Sigmoid colon (tissue), 7 donors: ENCODE measurements around the gene CD164L2. TPM values are rescaled to one million over a fixed set of nuclear protein-coding genes. Genes with fewer than 3 reads are reported as not detected.

Experiments used
- DNase-seq: peaks from one replicate; pipeline ENCODE4 v3.0.0-alpha.2; 2019
- H3K27ac ChIP-seq, 4 donors: fragments of 200-600 bp; sonication (generic); one replicate each; pipeline ENCODE4 v1.5.1; 2016 to 2019; ENCODE audit warnings: mild to moderate bottlenecking in 1 of 4
- H3K27me3 ChIP-seq, 3 donors: fragments of 200-600 bp; sonication (generic); one replicate each; pipeline ENCODE4 v1.5.1; 2019; ENCODE audit warnings: mild to moderate bottlenecking in 1 of 3
- H3K36me3 ChIP-seq, 4 donors: fragments of 200-600 bp; sonication (generic); one replicate each; pipeline ENCODE4 v1.5.1; 2016 to 2019
- H3K4me1 ChIP-seq, 4 donors: fragments of 200-600 bp; sonication (generic); one replicate each; pipeline ENCODE4 v1.5.1; 2017 to 2019
- H3K4me3 ChIP-seq, 4 donors: fragments of 200-600 bp; sonication (generic); one replicate each; pipeline ENCODE4 v1.5.1; 2017 to 2019; ENCODE audit warnings: mild to moderate bottlenecking in 2 of 4, moderate library complexity in 1 of 4
- H3K9me3 ChIP-seq, 4 donors: fragments of 200-600 bp in 3 of 4; sonication (generic) in 3 of 4; one replicate each; pipeline versions ENCODE4 v1.5.1 to v1.6.1; 2013 to 2019
- EP300 ChIP-seq, 4 donors: sonication (generic); formaldehyde crosslinking; IDR thresholded peaks; one replicate each; pipeline ENCODE4 v1.6.1; 2017; ENCODE audit warnings: antibody characterized with exemption in 4 of 4
- POLR2A ChIP-seq, 2 donors: fragments of 450-650 bp; IDR thresholded peaks; one replicate each; pipeline ENCODE4 v1.6.1; 2016; ENCODE audit warnings: antibody characterized with exemption in 2 of 2, mild to moderate bottlenecking in 2 of 2, moderate library complexity in 2 of 2
- POLR2AphosphoS5 ChIP-seq, 4 donors: sonication (generic); formaldehyde crosslinking; IDR thresholded peaks; one replicate each; pipeline ENCODE4 v1.6.1; 2017; ENCODE audit warnings: antibody characterized with exemption in 4 of 4
- WGBS, 2 donors: extraction: QIAGEN DNeasy Blood & Tissue Kit; methylation state at CpG; one replicate each; pipeline ENCODE4 v1.1.7; 2013; 5-methylcytosine and 5-hydroxymethylcytosine counted together
- intact Hi-C: fragments of 100-400 bp; cut with DNase I; formaldehyde crosslinking; loops from one replicate; pipeline ENCODE4 v1.15.1; 2023
- polyA plus RNA-seq, 3 donors: library from polyadenylated mRNA; stranded (reverse); fragments of 200-250 nt; gene quantifications; one replicate each; pipeline ENCODE4 v1.2.3, GENCODE V29; 2013
- total RNA-seq, 4 donors: library from RNA; depleted of rRNA; stranded (reverse); fragments of >200 nt; gene quantifications; one replicate each; pipeline ENCODE4 v1.1.0, GENCODE V29; 2016
- TF ChIP-seq, protein P1 (sequence below), 4 experiments: fragments of 450-650 bp in 3 of 4; fragments of 200-600 bp in 1 of 4; IDR thresholded peaks; one replicate each; pipeline ENCODE4 v1.5.1; 2016 to 2019; ENCODE audit warnings: antibody characterized with exemption in 4 of 4, mild to moderate bottlenecking in 3 of 4, moderate library complexity in 2 of 4
- donor health status: healthy with polysubstance abuse.
- donor health status: Bipolar disorder and iron deficiency.
- donor health status: healthy.

Gene CD164L2
- total and polyA plus RNA-seq, 7 donors: 1.2 to 1.9 TPM; not detected in 5

GRCh38 chr1:27418326-27419185, 35.4 kb upstream of the CD164L2 start:
- Histone ChIP-seq H3K9me3 (no peaks in the 10 kb centered on the region), H3K4me3 (no peak overlapping the region), H3K27me3 (no peaks in the 10 kb centered on the region), H3K36me3 (peaks cover 19 to 40% (median 33%) of the 10 kb centered on the region in 4 donors), H3K27ac (peak overlapping the region; percentile 81 to 91 (median 85)), H3K4me1 (peaks cover 0 to 59% (median 47%) of the 10 kb centered on the region in 4 donors)
- intact Hi-C loops: loop anchor here (2.0 kb wide), 1 partner anchor 70 kb away; no protein-coding TSS in a partner anchor
- DNase-seq: peak; percentile 95
- WGBS, 2 donors: 56 to 57% methylated on average over 14 of the region's 14 CpGs
- TF ChIP-seq POLR2A (IDR thresholded peaks at IDR 0.05) (no peak), POLR2AphosphoS5 (IDR thresholded peaks at IDR 0.05) (peak; percentile 52 to 82 (median 65)), EP300 (IDR thresholded peaks at IDR 0.05) (peak in 1 of 4 donors; percentile 73)
- TF ChIP-seq, protein P1, sequence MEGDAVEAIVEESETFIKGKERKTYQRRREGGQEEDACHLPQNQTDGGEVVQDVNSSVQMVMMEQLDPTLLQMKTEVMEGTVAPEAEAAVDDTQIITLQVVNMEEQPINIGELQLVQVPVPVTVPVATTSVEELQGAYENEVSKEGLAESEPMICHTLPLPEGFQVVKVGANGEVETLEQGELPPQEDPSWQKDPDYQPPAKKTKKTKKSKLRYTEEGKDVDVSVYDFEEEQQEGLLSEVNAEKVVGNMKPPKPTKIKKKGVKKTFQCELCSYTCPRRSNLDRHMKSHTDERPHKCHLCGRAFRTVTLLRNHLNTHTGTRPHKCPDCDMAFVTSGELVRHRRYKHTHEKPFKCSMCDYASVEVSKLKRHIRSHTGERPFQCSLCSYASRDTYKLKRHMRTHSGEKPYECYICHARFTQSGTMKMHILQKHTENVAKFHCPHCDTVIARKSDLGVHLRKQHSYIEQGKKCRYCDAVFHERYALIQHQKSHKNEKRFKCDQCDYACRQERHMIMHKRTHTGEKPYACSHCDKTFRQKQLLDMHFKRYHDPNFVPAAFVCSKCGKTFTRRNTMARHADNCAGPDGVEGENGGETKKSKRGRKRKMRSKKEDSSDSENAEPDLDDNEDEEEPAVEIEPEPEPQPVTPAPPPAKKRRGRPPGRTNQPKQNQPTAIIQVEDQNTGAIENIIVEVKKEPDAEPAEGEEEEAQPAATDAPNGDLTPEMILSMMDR (IDR thresholded peaks at IDR 0.05): no peak

- no peak for TF ChIP-seq POLR2A (IDR thresholded peaks at IDR 0.05)
- no peak for TF ChIP-seq EP300 (IDR thresholded peaks at IDR 0.05)
- no peak for TF ChIP-seq POLR2AphosphoS5 (IDR thresholded peaks at IDR 0.05)
- TF ChIP-seq, protein P1 (IDR thresholded peaks at IDR 0.05): no peak
- DNase-seq: no peak
- Histone ChIP-seq H3K9me3 (no peaks in the 10 kb centered on the region), H3K4me1 (peaks cover under 1 to 57% (median 45%) of the 10 kb centered on the region in 4 donors), H3K4me3 (no peak overlapping the region), H3K27ac (peak overlapping the region; percentile 81 to 91 (median 85)), H3K36me3 (peaks cover 27 to 49% (median 41%) of the 10 kb centered on the region in 4 donors), H3K27me3 (no peaks in the 10 kb centered on the region)
- 84 to 87% methylated on average over 3 of the region's 3 CpGs for WGBS, 2 donors
- intact Hi-C loops: loop anchor here (1.0 to 2.0 kb wide), 2 partner anchors 71 to 187 kb away; partner anchors contain the start of gene AHDC1
Observed at GRCh38 chr1:27417713-27418112, 34.6 kb upstream of the CD164L2 start.

DNA sequence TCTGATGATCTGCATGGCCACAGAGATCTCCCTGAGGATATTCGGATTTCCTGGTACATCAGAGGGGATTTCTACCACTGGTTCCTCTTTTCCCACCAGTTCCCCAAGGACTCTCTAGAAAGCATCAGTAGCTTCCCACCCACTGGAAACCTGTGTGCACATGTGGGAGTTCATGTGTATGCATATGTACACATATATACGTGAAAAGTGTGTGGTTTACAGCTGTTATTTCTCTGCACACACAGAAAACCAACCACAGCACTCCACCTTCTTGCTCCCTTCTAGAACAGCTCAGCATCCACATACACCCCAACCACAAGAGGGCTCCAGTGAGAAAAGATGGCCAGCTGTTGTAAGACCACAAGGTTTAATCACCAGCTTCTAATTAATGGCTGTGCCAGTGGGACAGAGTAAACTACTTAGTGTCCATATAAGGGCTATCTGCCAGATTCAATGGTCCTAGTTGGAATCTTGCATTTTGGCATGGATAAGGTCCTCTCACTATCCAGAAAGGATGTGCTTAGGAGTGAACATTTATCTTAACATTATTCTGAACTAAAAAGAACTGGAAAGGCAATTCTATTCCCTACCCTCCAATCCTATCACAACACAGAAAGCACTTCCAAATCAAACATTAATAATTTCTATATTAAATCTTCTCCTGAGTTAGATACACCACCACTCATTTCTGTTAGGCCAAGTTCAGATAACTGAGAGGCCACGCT, 33.4 kb upstream of the CD164L2 start:
- peak overlapping the region; percentile 81 to 91 (median 85) for H3K27ac ChIP-seq
- H3K27me3 ChIP-seq: no peaks in the 10 kb centered on the region
- DNase-seq: no peak
- TF ChIP-seq POLR2AphosphoS5 (IDR thresholded peaks at IDR 0.05) (peak in 1 of 4 donors; percentile 21), EP300 (IDR thresholded peaks at IDR 0.05) (no peak)
- TF ChIP-seq, protein P1 (IDR thresholded peaks at IDR 0.05): peak; percentile 54 to 63 (median 60)
- intact Hi-C loops: loop anchor here (1.0 kb wide), 1 partner anchor 188 kb away; the partner anchor contains the start of gene AHDC1
- H3K4me3 ChIP-seq: no peak overlapping the region
- peaks cover 36 to 60% (median 53%) of the 10 kb centered on the region in 4 donors for H3K36me3 ChIP-seq
- WGBS, 2 donors: 68 to 69% methylated on average over 3 of the region's 3 CpGs
- H3K4me1 ChIP-seq: peaks cover 3 to 54% (median 45%) of the 10 kb centered on the region in 4 donors
- H3K9me3 ChIP-seq: no peaks in the 10 kb centered on the region

- no peak for DNase-seq
- Histone ChIP-seq H3K27ac (no peak overlapping the region), H3K4me1 (peaks cover 3 to 36% (median 33%) of the 10 kb centered on the region in 4 donors), H3K27me3 (no peaks in the 10 kb centered on the region), H3K36me3 (peaks cover 48 to 85% (median 75%) of the 10 kb centered on the region in 4 donors), H3K4me3 (no peak overlapping the region), H3K9me3 (no peaks in the 10 kb centered on the region)
- TF ChIP-seq EP300 (IDR thresholded peaks at IDR 0.05) (no peak), POLR2AphosphoS5 (IDR thresholded peaks at IDR 0.05) (no peak), POLR2A (IDR thresholded peaks at IDR 0.05) (no peak)
- TF ChIP-seq, protein P1 (IDR thresholded peaks at IDR 0.05): no peak
- WGBS, 2 donors: 93 to 96% methylated on average over 1 of the region's 1 CpG
- intact Hi-C loops: no loop called here
Observed at GRCh38 chr1:27414091-27414490, 31.0 kb upstream of the CD164L2 start.
